ENCODE measurements around the gene C21orf91. TPM values are rescaled to one million over a fixed set of nuclear protein-coding genes. Genes with fewer than 3 reads are reported as not detected.

Gene C21orf91
- total RNA-seq, 6 experiments from 2014 or later, result 7.4 to 11.1 (median 9.0) TPM

DNA sequence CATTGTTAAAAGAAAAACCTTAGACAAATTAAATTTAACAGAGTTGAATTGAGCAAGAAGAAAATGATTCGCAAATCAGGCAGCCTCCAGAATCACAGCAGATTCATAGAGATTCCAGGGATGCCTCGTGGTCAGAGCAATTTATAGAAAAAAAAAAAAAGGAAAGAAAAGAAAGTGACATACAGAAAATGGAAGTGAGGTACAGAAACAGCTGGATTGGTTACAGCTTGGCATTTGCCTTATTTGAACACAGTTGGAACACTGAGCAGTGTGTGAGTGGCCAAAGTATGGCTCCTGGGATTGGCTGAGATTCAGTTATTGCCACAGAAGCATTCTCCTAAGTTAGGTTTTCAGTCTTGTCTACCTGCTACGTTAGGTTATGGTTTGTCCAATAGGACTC, 9.1 kb upstream of the C21orf91 start:
- DNase-seq, result peak; percentile 50
- Mint-ChIP-seq H3K9me3 (no peaks in the 10 kb centered on the region), H3K4me1 (ENCODE audit: low read depth) (peaks cover 21% of the 10 kb centered on the region), H3K27ac (no peak overlapping the region; the same call in 1 of the 2 replicates), H3K36me3 (ENCODE audit: low read depth) (no peaks in the 10 kb centered on the region), H3K27me3 (ENCODE audit: insufficient read depth) (peaks cover 6% of the 10 kb centered on the region), H3K4me3 (no peak overlapping the region)
- TF ChIP-seq, protein P1, sequence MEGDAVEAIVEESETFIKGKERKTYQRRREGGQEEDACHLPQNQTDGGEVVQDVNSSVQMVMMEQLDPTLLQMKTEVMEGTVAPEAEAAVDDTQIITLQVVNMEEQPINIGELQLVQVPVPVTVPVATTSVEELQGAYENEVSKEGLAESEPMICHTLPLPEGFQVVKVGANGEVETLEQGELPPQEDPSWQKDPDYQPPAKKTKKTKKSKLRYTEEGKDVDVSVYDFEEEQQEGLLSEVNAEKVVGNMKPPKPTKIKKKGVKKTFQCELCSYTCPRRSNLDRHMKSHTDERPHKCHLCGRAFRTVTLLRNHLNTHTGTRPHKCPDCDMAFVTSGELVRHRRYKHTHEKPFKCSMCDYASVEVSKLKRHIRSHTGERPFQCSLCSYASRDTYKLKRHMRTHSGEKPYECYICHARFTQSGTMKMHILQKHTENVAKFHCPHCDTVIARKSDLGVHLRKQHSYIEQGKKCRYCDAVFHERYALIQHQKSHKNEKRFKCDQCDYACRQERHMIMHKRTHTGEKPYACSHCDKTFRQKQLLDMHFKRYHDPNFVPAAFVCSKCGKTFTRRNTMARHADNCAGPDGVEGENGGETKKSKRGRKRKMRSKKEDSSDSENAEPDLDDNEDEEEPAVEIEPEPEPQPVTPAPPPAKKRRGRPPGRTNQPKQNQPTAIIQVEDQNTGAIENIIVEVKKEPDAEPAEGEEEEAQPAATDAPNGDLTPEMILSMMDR (IDR thresholded peaks at IDR 0.05), result no peak

DNA sequence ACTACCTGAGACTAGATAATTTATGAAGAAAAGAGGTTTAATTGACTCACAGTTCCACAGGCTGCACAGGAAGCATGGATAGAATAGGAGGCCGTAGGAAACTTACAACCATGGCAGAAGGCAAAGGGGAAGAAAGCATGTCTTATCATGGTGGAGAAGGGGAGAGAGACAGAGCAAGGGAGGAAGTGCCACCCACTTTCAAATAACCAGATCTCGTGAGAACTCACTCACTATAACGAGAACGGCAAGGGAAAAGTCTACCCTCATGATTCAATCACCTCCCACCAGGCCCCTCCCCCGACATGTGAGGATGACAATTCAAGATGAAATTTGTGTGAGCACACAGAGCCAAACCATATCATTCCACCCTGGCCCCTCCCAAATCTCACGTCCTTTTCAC, 4.7 kb upstream of the C21orf91 start:
- H3K9me3 Mint-ChIP-seq, result no peaks in the 10 kb centered on the region
- H3K27ac Mint-ChIP-seq, result no peak overlapping the region
- H3K36me3 Mint-ChIP-seq (ENCODE audit: low read depth), result no peaks in the 10 kb centered on the region
- peaks cover 25% of the 10 kb centered on the region for H3K4me1 Mint-ChIP-seq (ENCODE audit: low read depth)
- TF ChIP-seq, protein P1 (IDR thresholded peaks at IDR 0.05), result no peak
- DNase-seq, result no peak
- no peak overlapping the region for H3K4me3 Mint-ChIP-seq
- H3K27me3 Mint-ChIP-seq (ENCODE audit: insufficient read depth), result peaks cover 4% of the 10 kb centered on the region

DNA sequence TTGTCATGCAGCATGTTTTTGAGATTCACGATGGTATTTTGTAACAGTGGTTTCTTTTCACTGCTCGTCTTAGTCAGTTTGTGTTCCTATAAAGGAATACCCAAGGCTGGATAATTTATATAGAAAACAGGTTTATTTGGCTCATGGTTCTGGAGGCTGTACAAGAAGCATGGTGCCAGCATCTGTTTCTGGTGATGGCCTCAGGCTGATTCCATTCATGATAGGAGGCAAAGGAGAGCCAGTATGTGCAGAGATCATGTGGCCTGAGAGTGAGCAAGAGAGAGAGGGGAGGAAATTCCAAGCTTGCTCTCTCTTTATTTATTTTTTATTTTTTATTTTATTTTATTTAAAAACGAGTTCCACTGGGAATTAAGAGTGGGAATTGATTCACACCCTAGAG, 2.0 kb upstream of the C21orf91 start:
- no peak for DNase-seq
- Mint-ChIP-seq H3K9me3 (no peaks in the 10 kb centered on the region), H3K36me3 (ENCODE audit: low read depth) (no peaks in the 10 kb centered on the region), H3K4me1 (ENCODE audit: low read depth) (peaks cover 23% of the 10 kb centered on the region), H3K4me3 (no peak overlapping the region; the same call in 1 of the 2 replicates), H3K27me3 (ENCODE audit: insufficient read depth) (peaks cover 5% of the 10 kb centered on the region), H3K27ac (no peak overlapping the region)
- TF ChIP-seq, protein P1 (IDR thresholded peaks at IDR 0.05), result no peak

DNA sequence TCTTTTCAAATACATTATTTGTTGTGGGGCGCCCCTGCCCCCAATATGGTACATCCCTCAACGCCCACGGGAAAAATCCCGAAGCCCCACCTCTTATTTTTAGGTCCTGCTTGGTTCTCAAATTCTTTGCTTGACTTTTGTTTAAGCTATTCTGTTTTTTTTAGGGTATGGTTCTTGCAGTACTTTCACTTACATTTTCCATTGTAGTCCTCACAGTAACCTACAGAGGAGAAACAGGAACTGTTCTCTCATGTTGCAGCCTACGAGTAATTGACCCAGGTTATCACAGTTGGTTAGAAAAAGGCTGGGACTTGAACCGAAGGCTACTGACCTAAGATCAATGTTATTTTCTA, 697 bp upstream of the C21orf91 start:
- DNase-seq, result no peak
- peak overlapping the region; percentile 94 for H3K4me3 Mint-ChIP-seq
- no peaks in the 10 kb centered on the region for H3K9me3 Mint-ChIP-seq
- peaks cover 23% of the 10 kb centered on the region for H3K4me1 Mint-ChIP-seq (ENCODE audit: low read depth)
- TF ChIP-seq, protein P1 (IDR thresholded peaks at IDR 0.05), result no peak
- 0 out of 2 replicates have a peak, but pooled peaks cover 3% of the 10 kb centered on the region for H3K36me3 Mint-ChIP-seq (ENCODE audit: low read depth)
- peaks cover 4% of the 10 kb centered on the region for H3K27me3 Mint-ChIP-seq (ENCODE audit: insufficient read depth)
- H3K27ac Mint-ChIP-seq, result peak overlapping the region; percentile 99

DNA sequence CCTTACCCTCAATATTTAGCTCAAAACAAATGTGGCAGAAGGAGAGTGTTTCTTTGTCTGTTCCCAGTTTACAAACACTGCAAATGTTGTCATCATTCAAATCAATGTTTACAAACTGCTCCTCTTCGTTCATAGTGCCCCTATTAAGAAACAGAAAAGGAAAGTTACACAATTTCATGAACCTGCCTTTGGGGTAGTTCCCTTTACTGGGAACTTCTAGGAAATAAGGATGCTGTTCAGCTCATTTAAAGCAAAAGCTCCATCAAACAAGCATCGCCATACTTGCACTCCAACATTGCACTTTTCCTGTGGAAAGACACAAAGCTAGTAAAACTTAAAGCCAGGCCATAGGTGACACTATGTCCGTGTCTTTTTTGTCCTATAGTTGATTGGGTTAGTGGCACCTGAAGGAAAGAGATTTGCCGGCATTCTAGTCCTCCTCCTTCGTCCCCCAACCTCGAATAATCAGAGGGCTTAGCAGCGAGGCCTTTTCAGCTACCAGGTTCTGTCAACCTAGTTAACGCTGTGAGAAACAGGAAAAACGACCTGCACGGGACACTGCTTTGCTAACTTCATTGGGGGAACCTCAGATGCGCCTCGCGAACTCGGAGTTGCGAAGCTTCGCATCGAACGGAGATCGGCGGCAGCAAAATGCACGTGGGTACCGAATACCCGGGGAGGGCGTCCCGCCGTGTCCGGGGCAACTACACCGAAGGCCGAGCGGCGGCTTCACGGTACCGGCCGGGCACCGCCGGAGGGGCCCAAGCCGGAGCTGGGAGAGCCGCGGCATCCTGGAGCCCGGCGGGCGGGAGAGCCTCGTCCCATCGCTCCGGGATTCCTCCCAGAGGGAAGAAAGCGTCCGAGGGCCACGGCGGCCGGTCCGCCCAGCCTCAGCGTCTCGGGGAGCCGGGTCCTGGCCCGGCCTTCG, 706 bp downstream of the C21orf91 start:
- Mint-ChIP-seq H3K9me3 (no peaks in the 10 kb centered on the region), H3K27ac (peak overlapping the region; percentile 77), H3K4me1 (ENCODE audit: low read depth) (peaks cover 23% of the 10 kb centered on the region), H3K27me3 (ENCODE audit: insufficient read depth) (peaks cover 4% of the 10 kb centered on the region), H3K4me3 (peak overlapping the region; percentile 94), H3K36me3 (ENCODE audit: low read depth) (peaks cover 3% of the 10 kb centered on the region; the same call in 1 of the 2 replicates)
- DNase-seq, result peak; percentile 3
- TF ChIP-seq, protein P1 (IDR thresholded peaks at IDR 0.05), result no peak

All from HFFc6 (cell line).